Erythroblast (primary cell): Measurements from ENCODE around the gene CCL17.

Experiments used
- GATA1 ChIP-seq: IDR thresholded peaks from 2 replicates; pipeline ENCODE4 v1.6.1; 2011; ENCODE audit warnings: low read depth, mild to moderate bottlenecking, control low read depth, low read length, moderate library complexity
- POLR2A ChIP-seq: IDR thresholded peaks from 2 replicates; pipeline ENCODE4 v1.6.1; 2011; ENCODE audit warnings: mild to moderate bottlenecking, low read length

DNA sequence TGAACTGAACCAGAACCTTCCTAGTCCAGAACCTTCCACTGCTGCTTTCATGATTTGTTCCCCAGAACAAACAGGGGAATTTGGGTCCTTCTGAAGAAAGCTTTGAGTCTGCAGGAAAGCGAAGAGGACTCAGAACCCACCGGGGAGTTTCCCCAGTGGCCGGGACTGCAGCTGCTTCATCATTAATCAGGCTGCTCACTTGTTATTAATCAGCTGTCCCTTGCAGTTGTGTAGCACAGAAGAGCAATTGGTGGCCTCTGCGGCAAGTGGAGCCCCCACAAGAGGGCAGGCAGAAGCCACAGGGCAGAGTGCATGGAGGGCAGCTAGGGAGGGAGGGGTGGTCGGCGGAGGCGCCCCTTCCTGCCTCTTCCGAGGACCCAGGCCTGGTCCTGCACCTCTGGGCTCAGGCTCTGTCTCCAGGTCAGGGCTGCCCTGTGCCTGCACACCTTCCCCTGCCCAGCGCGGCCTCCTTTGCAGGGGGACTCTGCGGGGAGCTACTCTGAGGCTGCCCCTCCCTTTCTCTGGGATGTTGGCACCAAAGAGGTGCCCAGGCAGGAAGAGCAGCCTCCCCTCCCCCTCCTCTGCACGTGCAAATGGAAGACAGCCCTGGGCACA lies 6.9 kb downstream of the CCL17 start:
- no peak for TF ChIP-seq POLR2A
- no peak for TF ChIP-seq GATA1
